ACC112 (cell line): ENCODE data around the gene MAP4K3.

Experiments used
- H2AFZ ChIP-seq: fragments of 200-600 bp; sonication (generic); one replicate; pipeline ENCODE4 v1.6.0; 2017; ENCODE audit warnings: antibody characterized with exemption, low read length; ENCODE audit not compliant: unreplicated experiment
- H3K27ac ChIP-seq: fragments of 200-600 bp; sonication (generic); 2 replicates; pipeline ENCODE4 v1.5.1; 2014; ENCODE audit warnings: low read depth, mild to moderate bottlenecking, antibody characterized with exemption, low read length, moderate library complexity
- H3K27me3 ChIP-seq: fragments of 200-600 bp; sonication (generic); 2 replicates; pipeline ENCODE4 v1.6.1; 2014; ENCODE audit warnings: mild to moderate bottlenecking, antibody characterized with exemption, low read length, moderate library complexity, mixed read lengths; ENCODE audit not compliant: insufficient read depth
- H3K36me3 ChIP-seq: fragments of 200-600 bp; sonication (generic); 2 replicates; pipeline ENCODE4 v1.6.1; 2016; ENCODE audit warnings: mild to moderate bottlenecking, antibody characterized with exemption, low read length, moderate library complexity, mixed read lengths; ENCODE audit not compliant: insufficient read depth
- H3K4me1 ChIP-seq: fragments of 200-600 bp; sonication (generic); one replicate; pipeline ENCODE4 v1.6.1; 2016; ENCODE audit warnings: low read length, mixed read lengths; ENCODE audit not compliant: insufficient read depth, unreplicated experiment, control insufficient read depth
- H3K4me3 ChIP-seq: fragments of 200-600 bp; sonication (generic); 2 replicates; pipeline ENCODE4 v1.5.1; 2014; ENCODE audit warnings: mild to moderate bottlenecking, low read depth, low read length
- H3K79me2 ChIP-seq: fragments of 200-600 bp; sonication (generic); one replicate; pipeline ENCODE4 v1.6.0; 2016; ENCODE audit warnings: low read length; ENCODE audit not compliant: control insufficient read depth, unreplicated experiment, insufficient read depth

MAP4K3 gene

GRCh38 chr2:39243469-39244123 lies 193.5 kb downstream of the MAP4K3 start, which contains the start of gene CDKL4:
Gene CDKL4, minus strand, starts transcription at chr2:39243970.
- Histone ChIP-seq H3K27ac (no peak within 1 kb of the TSS), H3K36me3 (peaks cover 10% of the 10 kb centered on the region; the same call in 1 of the 2 replicates), H3K79me2 (no peaks in the 10 kb centered on the region), H3K4me1 (no peaks in the 10 kb centered on the region), H3K27me3 (no peaks in the 10 kb centered on the region), H2AFZ (no peak within 1 kb of the TSS), H3K4me3 (peak within 1 kb of the TSS; percentile 21; the same call in 1 of the 2 replicates)

GRCh38 chr2:39241588-39241987 lies 195.5 kb downstream of the MAP4K3 start:
- Histone ChIP-seq H3K4me1 (no peaks in the 10 kb centered on the region), H3K27me3 (no peaks in the 10 kb centered on the region), H3K79me2 (no peaks in the 10 kb centered on the region), H3K36me3 (no peaks in the 10 kb centered on the region), H2AFZ (no peak overlapping the region), H3K4me3 (no peak overlapping the region), H3K27ac (no peak overlapping the region)

- H3K4me3 ChIP-seq, result no peak overlapping the region
- no peak overlapping the region for H2AFZ ChIP-seq
- no peaks in the 10 kb centered on the region for H3K79me2 ChIP-seq
- H3K4me1 ChIP-seq, result no peaks in the 10 kb centered on the region
- H3K27ac ChIP-seq, result no peak overlapping the region
- no peaks in the 10 kb centered on the region for H3K36me3 ChIP-seq
- H3K27me3 ChIP-seq, result no peaks in the 10 kb centered on the region
Observed at GRCh38 chr2:39240758-39241157, 196.3 kb downstream of the MAP4K3 start.

DNA sequence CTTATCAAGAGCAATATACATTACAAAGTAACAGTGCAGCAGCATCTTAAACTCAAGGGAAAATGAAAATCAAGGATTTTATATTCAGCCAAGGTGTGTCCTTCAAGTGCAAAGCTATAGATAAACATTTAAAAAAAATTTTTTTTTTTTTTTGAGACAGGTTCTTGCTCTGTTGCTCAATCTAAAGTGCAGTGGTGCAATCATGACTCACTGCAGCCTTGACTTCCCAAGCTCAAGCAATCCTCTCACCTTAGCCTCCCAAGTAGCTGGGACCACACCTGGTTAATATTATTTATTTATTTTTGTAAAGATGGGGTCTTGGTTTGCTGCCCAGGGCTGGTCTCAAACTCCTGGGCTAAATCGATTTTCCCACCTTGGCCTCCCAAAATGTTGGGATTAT lies 202.3 kb downstream of the MAP4K3 start:
- Histone ChIP-seq H3K27ac (no peak overlapping the region), H3K79me2 (no peaks in the 10 kb centered on the region), H3K27me3 (no peaks in the 10 kb centered on the region), H3K36me3 (no peaks in the 10 kb centered on the region), H3K4me1 (no peaks in the 10 kb centered on the region), H3K4me3 (no peak overlapping the region), H2AFZ (no peak overlapping the region)

GRCh38 chr2:39232141-39232540 lies 204.9 kb downstream of the MAP4K3 start:
- Histone ChIP-seq H3K27me3 (no peaks in the 10 kb centered on the region), H3K4me1 (peaks cover 11% of the 10 kb centered on the region), H3K27ac (no peak overlapping the region), H3K79me2 (no peaks in the 10 kb centered on the region), H2AFZ (no peak overlapping the region), H3K4me3 (no peak overlapping the region), H3K36me3 (no peaks in the 10 kb centered on the region)

GRCh38 chr2:39228413-39229209 lies 208.5 kb downstream of the MAP4K3 start:
- no peak overlapping the region for H3K27ac ChIP-seq
- peak overlapping the region; percentile 77 for H2AFZ ChIP-seq

GRCh38 chr2:39227628-39228412 lies 209.3 kb downstream of the MAP4K3 start:
- H2AFZ ChIP-seq, result peak overlapping the region; percentile 77
- H3K27ac ChIP-seq, result no peak overlapping the region
- peaks cover 11% of the 10 kb centered on the region for H3K4me1 ChIP-seq
- peak overlapping the region; percentile 64 for H3K4me3 ChIP-seq
- no peaks in the 10 kb centered on the region for H3K79me2 ChIP-seq
- no peaks in the 10 kb centered on the region for H3K36me3 ChIP-seq
- H3K27me3 ChIP-seq, result no peaks in the 10 kb centered on the region

More at GRCh38 chr2:39228413-39229209, 208.5 kb downstream of the MAP4K3 start:
- Histone ChIP-seq H3K79me2 (no peaks in the 10 kb centered on the region), H3K27me3 (no peaks in the 10 kb centered on the region), H3K4me1 (peaks cover 11% of the 10 kb centered on the region), H3K4me3 (peak overlapping the region; percentile 64), H3K36me3 (no peaks in the 10 kb centered on the region)

- no peak overlapping the region for H3K4me3 ChIP-seq
- peaks cover 11% of the 10 kb centered on the region for H3K4me1 ChIP-seq
- H3K79me2 ChIP-seq, result no peaks in the 10 kb centered on the region
- no peak overlapping the region for H3K27ac ChIP-seq
- no peak overlapping the region for H2AFZ ChIP-seq
- H3K36me3 ChIP-seq, result no peaks in the 10 kb centered on the region
- no peaks in the 10 kb centered on the region for H3K27me3 ChIP-seq
Observed at GRCh38 chr2:39225567-39225966, 211.5 kb downstream of the MAP4K3 start.

- Histone ChIP-seq H3K4me3 (no peak overlapping the region), H3K79me2 (no peaks in the 10 kb centered on the region), H3K27ac (no peak overlapping the region), H3K27me3 (no peaks in the 10 kb centered on the region), H2AFZ (no peak overlapping the region), H3K4me1 (peaks cover 11% of the 10 kb centered on the region), H3K36me3 (no peaks in the 10 kb centered on the region)
Observed at GRCh38 chr2:39223909-39224308, 213.2 kb downstream of the MAP4K3 start.

DNA sequence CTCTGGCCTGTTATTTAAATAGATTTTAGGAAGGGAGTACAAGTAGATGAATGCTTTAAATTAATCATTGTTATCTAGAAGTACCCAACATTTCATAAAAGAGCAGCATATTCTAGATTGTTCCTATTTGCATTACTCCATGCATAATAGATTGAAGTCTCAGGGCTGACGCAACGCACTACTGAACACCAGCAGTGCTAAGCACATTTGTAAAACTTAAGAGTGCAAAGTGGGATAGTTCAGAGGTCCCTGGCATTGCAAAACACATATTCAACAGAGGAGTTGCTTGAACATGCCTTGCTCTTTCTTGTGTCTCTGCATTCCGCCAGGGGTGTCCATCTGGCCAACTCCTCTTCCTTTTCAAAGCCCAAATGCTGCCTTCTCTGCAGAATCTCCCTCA lies 215.6 kb downstream of the MAP4K3 start:
- no peaks in the 10 kb centered on the region for H3K4me1 ChIP-seq
- no peaks in the 10 kb centered on the region for H3K27me3 ChIP-seq
- H3K27ac ChIP-seq, result no peak overlapping the region
- H2AFZ ChIP-seq, result no peak overlapping the region
- H3K36me3 ChIP-seq, result no peaks in the 10 kb centered on the region
- no peaks in the 10 kb centered on the region for H3K79me2 ChIP-seq
- no peak overlapping the region for H3K4me3 ChIP-seq
